Measurements from ENCODE around the gene ZFP91.

Gene ZFP91

GRCh38 chr11:58591659-58592058, 12.8 kb downstream of the ZFP91 start:
- no peak for DNase-seq

GRCh38 chr11:58592760-58593472, 14.1 kb downstream of the ZFP91 start:
- no peak for DNase-seq

GRCh38 chr11:58594826-58595225, 16.0 kb downstream of the ZFP91 start:
- no peak for DNase-seq

- no peak for DNase-seq
These were observed 17.8 kb downstream of the ZFP91 start for GRCh38 chr11:58596621-58597020.

- DNase-seq = no peak
These were observed 18.8 kb downstream of the ZFP91 start for GRCh38 chr11:58597486-58598144.

GRCh38 chr11:58600510-58600909, 21.6 kb downstream of the ZFP91 start:
- no peak for DNase-seq

- no peak for DNase-seq
These were observed 28.3 kb downstream of the ZFP91 start for GRCh38 chr11:58606930-58607714.

GRCh38 chr11:58608331-58608730, 29.5 kb downstream of the ZFP91 start:
- DNase-seq = no peak

- no peak for DNase-seq
These were observed 30.9 kb downstream of the ZFP91 start for GRCh38 chr11:58609723-58610122.

GRCh38 chr11:58613228-58613627, 34.4 kb downstream of the ZFP91 start:
- no peak for DNase-seq

- no peak for DNase-seq
These were observed 36.7 kb downstream of the ZFP91 start for GRCh38 chr11:58615559-58615958.

GRCh38 chr11:58616594-58616993, 37.7 kb downstream of the ZFP91 start:
- no peak for DNase-seq

GRCh38 chr11:58617976-58618557, 39.2 kb downstream of the ZFP91 start:
- DNase-seq = no peak

GRCh38 chr11:58621586-58622262, 42.9 kb downstream of the ZFP91 start:
- DNase-seq = no peak

- DNase-seq = no peak
These were observed 43.5 kb downstream of the ZFP91 start, which contains the start of gene CNTF for GRCh38 chr11:58622344-58622743. CNTF (plus strand) TSS chr11:58622665; CDS start chr11:58622753, 88 bp downstream.

- no peak for DNase-seq
These were observed 46.2 kb downstream of the ZFP91 start for GRCh38 chr11:58625086-58625485.

GRCh38 chr11:58625826-58626460, 47.1 kb downstream of the ZFP91 start:
- DNase-seq = no peak

GRCh38 chr11:58626934-58627483, 48.1 kb downstream of the ZFP91 start:
- DNase-seq = no peak

GRCh38 chr11:58628446-58628845, 49.6 kb downstream of the ZFP91 start:
- no peak for DNase-seq

GRCh38 chr11:58629857-58630256, 51.0 kb downstream of the ZFP91 start:
- no peak for DNase-seq

GRCh38 chr11:58631378-58631777, 52.5 kb downstream of the ZFP91 start:
- no peak for DNase-seq

GRCh38 chr11:58632510-58632909, 53.6 kb downstream of the ZFP91 start:
- no peak for DNase-seq

Measured in activated T-cell treated with anti-CD3 and anti-CD28 coated beads, Interleukin-2, amount 50 U/mL, for 1 hour (primary cell).